DND-41 (cell line): ENCODE data around the gene EXTL1.
A peak's percentile ranks its signal among the peaks of the same experiment; 100 is the strongest.

Source experiments
- ATAC-seq: fragments of 200-7000 bp; cut with Tn5 transposase; 3 replicates; pipeline ENCODE4 v1.9.1; 2021; ENCODE audit warnings: low read depth; ENCODE audit not compliant: insufficient read depth
- DNase-seq: peaks from one replicate; pipeline ENCODE4 v3.0.0-alpha.2; 2020
- H2AFZ ChIP-seq: 2 replicates; pipeline ENCODE4 v1.6.0; 2012; ENCODE audit warnings: low read depth, low read length
- H3K27ac ChIP-seq: 2 replicates; pipeline ENCODE4 v1.5.1; 2012; ENCODE audit warnings: low read length, inconsistent platforms
- H3K27me3 ChIP-seq: fragments of 200-600 bp; sonication (generic); 2 replicates; pipeline ENCODE4 v1.6.0; 2012; ENCODE audit warnings: low read length, mild to moderate bottlenecking, inconsistent platforms; ENCODE audit not compliant: insufficient read depth, poor library complexity
- H3K36me3 ChIP-seq: 2 replicates; pipeline ENCODE4 v1.5.1; 2012; ENCODE audit warnings: low read length, inconsistent platforms; ENCODE audit not compliant: insufficient read depth
- H3K4me1 ChIP-seq: 2 replicates; pipeline ENCODE4 v1.5.1; 2012; ENCODE audit warnings: mild to moderate bottlenecking, low read length; ENCODE audit not compliant: insufficient read depth
- H3K4me2 ChIP-seq: 2 replicates; pipeline ENCODE4 v1.6.0; 2012; ENCODE audit warnings: mild to moderate bottlenecking, moderate library complexity, low read length, inconsistent platforms; ENCODE audit not compliant: insufficient read depth
- H3K4me3 ChIP-seq, 2 experiments: fragments of 200-600 bp in 1 of 2; shearing (Covaris generic) in 1 of 2; 2 replicates each; pipeline ENCODE4 v1.5.1; 2012 to 2016; ENCODE audit warnings: inconsistent platforms in 2 of 2, low read length in 2 of 2, mild to moderate bottlenecking in 2 of 2, low read depth in 1 of 2, moderate library complexity in 1 of 2
- H3K79me2 ChIP-seq: 2 replicates; pipeline ENCODE4 v1.6.0; 2012; ENCODE audit warnings: low read length, inconsistent platforms; ENCODE audit not compliant: insufficient read depth
- H3K9ac ChIP-seq: 2 replicates; pipeline ENCODE4 v1.6.0; 2012; ENCODE audit warnings: low read depth, mild to moderate bottlenecking, inconsistent platforms, low read length, moderate library complexity
- H3K9me3 ChIP-seq: 2 replicates; pipeline ENCODE4 v1.5.1; 2012; ENCODE audit warnings: low read length, moderate library complexity, mild to moderate bottlenecking, inconsistent platforms; ENCODE audit not compliant: insufficient read depth, severe bottlenecking
- H4K20me1 ChIP-seq: 2 replicates; pipeline ENCODE4 v1.6.0; 2012; ENCODE audit warnings: low read length; ENCODE audit not compliant: insufficient read depth
- EZH2 ChIP-seq: IDR thresholded peaks from 3 replicates; pipeline ENCODE4 v1.6.1; 2012; ENCODE audit warnings: borderline replicate concordance, low read depth, mild to moderate bottlenecking, moderate library complexity, low read length, inconsistent platforms; ENCODE audit not compliant: severe bottlenecking
- TF ChIP-seq, protein P1 (sequence below): IDR thresholded peaks from 2 replicates; pipeline ENCODE4 v1.5.1; 2012; ENCODE audit warnings: borderline replicate concordance, low read length, moderate library complexity, mild to moderate bottlenecking; ENCODE audit not compliant: poor library complexity, severe bottlenecking; ENCODE audit errors: extremely low read depth

EXTL1 gene

DNA sequence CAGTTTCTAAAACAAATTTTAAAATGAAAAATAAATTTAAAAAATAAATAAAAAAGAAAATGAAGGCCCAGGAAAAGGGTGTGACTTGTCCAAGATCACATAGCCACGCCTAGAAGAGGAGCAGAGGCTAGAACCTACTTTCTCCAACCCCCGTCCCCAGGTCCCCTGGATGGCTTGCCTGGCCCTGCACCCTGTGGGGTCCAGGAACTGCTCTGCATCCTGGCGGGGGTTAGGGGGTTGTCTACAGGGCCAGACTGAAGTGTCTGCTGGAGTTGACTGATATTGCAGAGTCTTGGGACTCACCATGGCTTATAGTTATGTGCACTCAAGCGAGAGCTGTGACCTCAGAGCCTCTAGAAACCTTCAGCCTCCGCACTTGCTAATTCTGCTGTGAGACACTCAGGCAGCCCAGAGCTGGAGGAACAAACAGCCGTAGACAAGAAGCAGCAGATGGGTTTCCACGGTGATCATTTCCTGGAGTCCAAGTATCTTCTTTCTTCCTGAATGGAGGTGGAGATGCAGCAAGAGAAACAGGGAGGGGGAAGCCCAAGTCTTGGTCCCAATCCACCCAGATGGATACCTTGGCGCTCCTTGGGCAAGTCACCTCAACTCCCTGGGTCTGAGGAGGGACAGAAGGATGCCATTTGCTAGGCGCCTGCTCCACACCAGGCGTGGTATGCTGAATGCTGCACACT lies 5.2 kb upstream of the EXTL1 start:
- Histone ChIP-seq H2AFZ (no peak overlapping the region), H3K27me3 (peaks cover 4% of the 10 kb centered on the region), H3K27ac (no peak overlapping the region), H3K4me2 (no peak overlapping the region), H3K4me1 (no peaks in the 10 kb centered on the region), H4K20me1 (no peaks in the 10 kb centered on the region), H3K36me3 (no peaks in the 10 kb centered on the region), H3K9me3 (no peaks in the 10 kb centered on the region), H3K9ac (no peak overlapping the region), H3K4me3 (no peak overlapping the region), H3K79me2 (no peaks in the 10 kb centered on the region)
- ATAC-seq = no peak
- TF ChIP-seq EZH2 = no peak
- TF ChIP-seq, protein P1, sequence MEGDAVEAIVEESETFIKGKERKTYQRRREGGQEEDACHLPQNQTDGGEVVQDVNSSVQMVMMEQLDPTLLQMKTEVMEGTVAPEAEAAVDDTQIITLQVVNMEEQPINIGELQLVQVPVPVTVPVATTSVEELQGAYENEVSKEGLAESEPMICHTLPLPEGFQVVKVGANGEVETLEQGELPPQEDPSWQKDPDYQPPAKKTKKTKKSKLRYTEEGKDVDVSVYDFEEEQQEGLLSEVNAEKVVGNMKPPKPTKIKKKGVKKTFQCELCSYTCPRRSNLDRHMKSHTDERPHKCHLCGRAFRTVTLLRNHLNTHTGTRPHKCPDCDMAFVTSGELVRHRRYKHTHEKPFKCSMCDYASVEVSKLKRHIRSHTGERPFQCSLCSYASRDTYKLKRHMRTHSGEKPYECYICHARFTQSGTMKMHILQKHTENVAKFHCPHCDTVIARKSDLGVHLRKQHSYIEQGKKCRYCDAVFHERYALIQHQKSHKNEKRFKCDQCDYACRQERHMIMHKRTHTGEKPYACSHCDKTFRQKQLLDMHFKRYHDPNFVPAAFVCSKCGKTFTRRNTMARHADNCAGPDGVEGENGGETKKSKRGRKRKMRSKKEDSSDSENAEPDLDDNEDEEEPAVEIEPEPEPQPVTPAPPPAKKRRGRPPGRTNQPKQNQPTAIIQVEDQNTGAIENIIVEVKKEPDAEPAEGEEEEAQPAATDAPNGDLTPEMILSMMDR = no peak
- no peak for DNase-seq

DNA sequence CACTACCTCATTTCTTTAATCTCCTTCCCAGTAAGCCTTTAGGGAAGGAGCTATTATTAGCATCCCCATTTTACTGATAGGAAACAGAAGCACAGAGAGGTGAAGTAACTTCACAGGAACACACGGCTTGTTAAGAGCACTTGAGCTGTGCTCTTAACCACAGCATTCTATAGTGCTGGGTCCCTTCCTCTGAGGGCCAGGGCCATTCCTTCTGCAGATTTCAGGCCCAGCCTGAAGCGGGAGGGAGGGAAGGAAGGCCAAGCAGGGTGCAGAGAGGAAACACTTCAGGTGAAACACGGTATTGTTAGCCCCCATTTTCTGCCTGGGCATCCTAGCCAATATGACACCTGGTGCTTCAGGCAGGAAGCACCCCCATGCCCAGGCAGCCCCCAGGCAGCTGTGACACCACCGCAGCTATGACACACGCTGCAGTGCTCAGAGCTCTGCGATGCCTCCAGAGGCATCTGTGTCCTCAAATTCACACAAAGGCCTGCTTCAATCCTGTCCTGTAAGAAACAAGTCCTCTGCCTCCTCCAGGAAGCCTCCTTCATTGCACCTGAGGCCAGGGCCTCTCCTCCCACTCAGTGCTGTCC lies 4.5 kb upstream of the EXTL1 start:
- H3K9me3 ChIP-seq = no peaks in the 10 kb centered on the region
- H3K4me2 ChIP-seq = no peak overlapping the region
- H3K4me1 ChIP-seq = no peaks in the 10 kb centered on the region
- H2AFZ ChIP-seq = no peak overlapping the region
- no peak overlapping the region for H3K4me3 ChIP-seq
- H4K20me1 ChIP-seq = no peaks in the 10 kb centered on the region
- ATAC-seq (peak; percentile 75), DNase-seq (peak; percentile 41)
- peaks cover 5% of the 10 kb centered on the region for H3K27me3 ChIP-seq
- TF ChIP-seq, protein P1 = no peak
- TF ChIP-seq EZH2 = no peak
- H3K9ac ChIP-seq = no peak overlapping the region
- no peaks in the 10 kb centered on the region for H3K36me3 ChIP-seq
- H3K79me2 ChIP-seq = no peaks in the 10 kb centered on the region
- no peak overlapping the region for H3K27ac ChIP-seq

DNA sequence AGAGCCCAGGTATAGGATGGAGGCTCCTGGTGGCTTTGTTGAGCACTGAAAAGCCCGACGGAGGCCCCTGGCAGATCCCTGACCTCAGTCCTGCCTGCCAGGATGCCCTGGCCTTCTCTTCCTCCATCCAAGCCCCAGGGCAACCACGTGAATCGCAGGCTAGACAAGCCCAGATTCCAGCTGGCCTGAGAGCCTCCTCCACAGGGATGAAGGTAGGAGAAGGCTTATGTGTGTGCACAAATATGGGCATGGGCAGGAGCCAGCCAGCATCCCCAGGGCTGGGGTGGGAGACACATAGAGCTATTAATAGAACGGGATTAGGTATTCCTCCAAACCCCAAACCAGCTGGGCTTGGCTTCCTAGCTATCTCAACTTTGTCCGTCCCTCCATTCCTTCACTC lies 4.0 kb upstream of the EXTL1 start:
- Histone ChIP-seq H4K20me1 (no peaks in the 10 kb centered on the region), H3K27ac (no peak overlapping the region), H3K4me2 (no peak overlapping the region), H3K36me3 (no peaks in the 10 kb centered on the region), H3K9me3 (no peaks in the 10 kb centered on the region), H3K9ac (no peak overlapping the region), H3K27me3 (peaks cover 5% of the 10 kb centered on the region), H3K4me3 (no peak overlapping the region), H3K4me1 (no peaks in the 10 kb centered on the region), H3K79me2 (no peaks in the 10 kb centered on the region), H2AFZ (no peak overlapping the region)
- ATAC-seq = no peak
- no peak for DNase-seq
- no peak for TF ChIP-seq EZH2
- TF ChIP-seq, protein P1 = no peak
